GM10266 (cell line): ENCODE measurements around the gene SLC25A4.

Experiments used
- DNase-seq: peaks from one replicate; pipeline ENCODE4 v3.0.0; 2012; ENCODE audit errors: extremely low spot score
- CTCF ChIP-seq: IDR thresholded peaks from 2 replicates; pipeline ENCODE4 v1.5.1; 2012; ENCODE audit warnings: mild to moderate bottlenecking, low read depth; ENCODE audit not compliant: control insufficient read depth, insufficient read depth; ENCODE audit errors: missing control alignments

SLC25A4 gene

GRCh38 chr4:185122681-185123345 lies 20.3 kb upstream of the SLC25A4 start:
- DNase-seq, result peak; percentile 33
- TF ChIP-seq CTCF, result no peak

GRCh38 chr4:185124006-185124405 lies 19.1 kb upstream of the SLC25A4 start:
- DNase-seq, result no peak
- no peak for TF ChIP-seq CTCF

- no peak for TF ChIP-seq CTCF
- peak; percentile 32 for DNase-seq
Observed at GRCh38 chr4:185127021-185127925, 15.8 kb upstream of the SLC25A4 start.

GRCh38 chr4:185128272-185129119 lies 14.6 kb upstream of the SLC25A4 start:
- TF ChIP-seq CTCF, result no peak
- peak; percentile 65 for DNase-seq

- peak; percentile 76 for DNase-seq
- peak; percentile 66 for TF ChIP-seq CTCF
Observed at GRCh38 chr4:185134307-185134869, 8.7 kb upstream of the SLC25A4 start.

GRCh38 chr4:185137233-185137925 lies 5.7 kb upstream of the SLC25A4 start:
- no peak for DNase-seq
- no peak for TF ChIP-seq CTCF
